Naive thymus-derived CD4-positive, alpha-beta T cell (primary cell): Measurements from ENCODE around the gene MAP3K2. TPM values are rescaled to one million over a fixed set of nuclear protein-coding genes. Genes with fewer than 3 reads are reported as not detected.

ENCODE experiments used
- ATAC-seq: fragments of 150-1000 bp; cut with Tn5 transposase; 2 replicates; pipeline ENCODE4 v1.10.0; 2021; ENCODE audit warnings: mild to moderate bottlenecking, moderate library complexity
- CTCF ChIA-PET: fragments of 350-600 bp; sonication (Branson Sonifier 250); formaldehyde crosslinking; loops from one replicate; lab custom pipeline; 2021; ENCODE audit warnings: antibody characterized with exemption; lab: Charles Lee
- POLR2A ChIA-PET: fragments of 350-600 bp; sonication (Branson Sonifier 250); formaldehyde crosslinking; loops from one replicate; lab custom pipeline; 2021; ENCODE audit warnings: antibody characterized with exemption, inconsistent platforms; lab: Charles Lee
- DNase-seq, 9 donors: peaks; one replicate each; pipeline versions ENCODE4 v3.0.0 to v3.0.0-alpha.2; 2020 to 2022; ENCODE audit warnings: mixed read lengths in 1 of 9
- H3K27ac ChIP-seq: one replicate; pipeline ENCODE4 v1.7.0; 2013; ENCODE audit warnings: mild to moderate bottlenecking, low read depth, low read length, moderate library complexity
- H3K27me3 ChIP-seq, 2 donors: one replicate each; pipeline ENCODE4 v1.7.0; 2013; ENCODE audit warnings: low read length in 2 of 2, mild to moderate bottlenecking in 2 of 2, moderate library complexity in 2 of 2; ENCODE audit not compliant: control insufficient read depth in 2 of 2, insufficient read depth in 2 of 2
- H3K36me3 ChIP-seq, 3 experiments: 1 replicate in 2 of 3; 2 replicates in 1 of 3; pipeline ENCODE4 v1.7.0; 2013; ENCODE audit warnings: low read length in 3 of 3, mild to moderate bottlenecking in 3 of 3, moderate library complexity in 1 of 3; ENCODE audit not compliant: insufficient read depth in 3 of 3, control insufficient read depth in 2 of 3
- H3K4me1 ChIP-seq, 2 donors: one replicate each; pipeline ENCODE4 v1.7.0; 2013; ENCODE audit warnings: low read length in 2 of 2, mild to moderate bottlenecking in 2 of 2, moderate library complexity in 1 of 2; ENCODE audit not compliant: control insufficient read depth in 2 of 2, insufficient read depth in 2 of 2
- H3K4me3 ChIP-seq: 2 replicates; pipeline ENCODE4 v1.7.0; 2013; ENCODE audit warnings: mild to moderate bottlenecking, low read length
- H3K9me3 ChIP-seq, 3 experiments: 1 replicate in 2 of 3; 2 replicates in 1 of 3; pipeline ENCODE4 v1.7.0; 2013; ENCODE audit warnings: low read length in 3 of 3; ENCODE audit not compliant: control insufficient read depth in 2 of 3
- H3K27ac Mint-ChIP-seq, 9 donors: one replicate each; pipeline ENCODE4 v1.8.0; 2020 to 2022; ENCODE audit warnings: mixed read lengths in 9 of 9, mild to moderate bottlenecking in 8 of 9, moderate library complexity in 5 of 9, inconsistent platforms in 2 of 9
- H3K27me3 Mint-ChIP-seq, 5 donors: one replicate each; pipeline ENCODE4 v1.8.0; 2021 to 2022; ENCODE audit warnings: mixed read lengths in 5 of 5, mild to moderate bottlenecking in 1 of 5
- H3K36me3 Mint-ChIP-seq, 5 donors: one replicate each; pipeline ENCODE4 v1.8.0; 2020 to 2022; ENCODE audit warnings: mixed read lengths in 5 of 5, mild to moderate bottlenecking in 3 of 5, inconsistent platforms in 1 of 5
- H3K4me1 Mint-ChIP-seq, 7 donors: one replicate each; pipeline ENCODE4 v1.8.0; 2020 to 2022; ENCODE audit warnings: mixed read lengths in 7 of 7, mild to moderate bottlenecking in 3 of 7, inconsistent platforms in 1 of 7
- H3K4me3 Mint-ChIP-seq, 10 donors: one replicate each; pipeline ENCODE4 v1.8.0; 2020 to 2022; ENCODE audit warnings: mild to moderate bottlenecking in 10 of 10, mixed read lengths in 10 of 10, moderate library complexity in 6 of 10, inconsistent platforms in 2 of 10
- H3K9me3 Mint-ChIP-seq, 11 donors: one replicate each; pipeline ENCODE4 v1.8.0; 2020 to 2022; ENCODE audit warnings: mixed read lengths in 11 of 11, mild to moderate bottlenecking in 4 of 11, inconsistent platforms in 1 of 11, moderate library complexity in 1 of 11
- intact Hi-C, 2 donors: fragments of 100-400 bp; cut with micrococcal nuclease; formaldehyde crosslinking; loops; one replicate each; pipeline ENCODE4 v1.15.1; 2023
- polyA plus RNA-seq, 2 donors: library from polyadenylated mRNA; unstranded; fragments of 300-500 nt; fragmentation: Illumina TruSeq; gene quantifications; one replicate each; pipeline ENCODE4 v1.2.3, GENCODE V29; 2021
- total RNA-seq, 6 experiments: library from RNA in 5 of 6; stranded (reverse) in 5 of 6; gene quantifications; 1 replicate in 5 of 6; 2 replicates in 1 of 6; pipeline ENCODE4 v1.2.3 and lab custom pipeline; 2021 to 2026

Gene MAP3K2
- total and polyA plus RNA-seq, 7 experiments from 2014 or later = 41.3 to 111 (median 81.3) TPM

- Histone ChIP-seq H3K9me3 (no peaks in the 10 kb centered on the region), H3K36me3 (peaks cover 25 to 96% (median 38%) of the 10 kb centered on the region in 3 experiments), H3K27me3 (no peaks in the 10 kb centered on the region), H3K27ac (no peak overlapping the region), H3K4me1 (no peaks in the 10 kb centered on the region), H3K4me3 (no peak overlapping the region)
- peak overlapping the region in 1 of 10 donors; percentile 22 for H3K4me3 Mint-ChIP-seq
- peak overlapping the region in 5 of 9 donors; percentile 59 to 87 (median 79) for H3K27ac Mint-ChIP-seq
- ChIA-PET CTCF (no interaction called here), POLR2A (no interaction called here)
- intact Hi-C loops = no loop called here
- no peaks in the 10 kb centered on the region for H3K9me3 Mint-ChIP-seq
- H3K27me3 Mint-ChIP-seq = no peaks in the 10 kb centered on the region
- H3K4me1 Mint-ChIP-seq = peaks cover 9 to 21% (median 13%) of the 10 kb centered on the region in 7 donors
- DNase-seq = no peak
- H3K36me3 Mint-ChIP-seq = peaks cover 22 to 82% (median 42%) of the 10 kb centered on the region in 5 donors
- no peak for ATAC-seq
Measured at GRCh38 chr2:127275356-127275755, 112.4 kb downstream of the MAP3K2 start.

- peaks cover 31 to 76% (median 51%) of the 10 kb centered on the region in 5 donors for H3K36me3 Mint-ChIP-seq
- Histone ChIP-seq H3K27me3 (no peaks in the 10 kb centered on the region), H3K36me3 (peaks cover 27 to 79% (median 35%) of the 10 kb centered on the region in 3 experiments), H3K4me1 (no peaks in the 10 kb centered on the region), H3K4me3 (no peak overlapping the region), H3K9me3 (no peaks in the 10 kb centered on the region), H3K27ac (no peak overlapping the region)
- intact Hi-C loops = no loop called here
- H3K27ac Mint-ChIP-seq = peak overlapping the region in 3 of 9 donors; percentile 19 to 41 (median 31)
- POLR2A ChIA-PET = interaction anchor here (0.6 kb wide), 1 partner anchor 118 kb away, joined by 3 read pairs; no protein-coding TSS in a partner anchor
- peak overlapping the region in 1 of 10 donors; percentile 3 for H3K4me3 Mint-ChIP-seq
- no peak for ATAC-seq
- no peak for DNase-seq
- no peaks in the 10 kb centered on the region for H3K9me3 Mint-ChIP-seq
- H3K4me1 Mint-ChIP-seq = peaks cover 0 to 8% (median 4%) of the 10 kb centered on the region in 7 donors
- CTCF ChIA-PET = no interaction called here
- no peaks in the 10 kb centered on the region for H3K27me3 Mint-ChIP-seq
Measured at GRCh38 chr2:127270663-127271062, 117.1 kb downstream of the MAP3K2 start.

- peaks cover 0 to 1% (median 0%) of the 10 kb centered on the region in 7 donors for H3K4me1 Mint-ChIP-seq
- ATAC-seq (no peak), DNase-seq (no peak)
- H3K9me3 Mint-ChIP-seq = no peaks in the 10 kb centered on the region
- Histone ChIP-seq H3K9me3 (no peaks in the 10 kb centered on the region), H3K27me3 (no peaks in the 10 kb centered on the region), H3K4me1 (no peaks in the 10 kb centered on the region), H3K27ac (no peak overlapping the region), H3K4me3 (no peak overlapping the region), H3K36me3 (peaks cover 6 to 57% (median 10%) of the 10 kb centered on the region in 3 experiments)
- no peaks in the 10 kb centered on the region for H3K27me3 Mint-ChIP-seq
- ChIA-PET CTCF (no interaction called here), POLR2A (no interaction called here)
- H3K27ac Mint-ChIP-seq = peak overlapping the region in 1 of 9 donors; percentile 32
- peaks cover 17 to 70% (median 45%) of the 10 kb centered on the region in 5 donors for H3K36me3 Mint-ChIP-seq
- intact Hi-C loops = no loop called here
- no peak overlapping the region for H3K4me3 Mint-ChIP-seq
Measured at GRCh38 chr2:127261804-127262406, 125.9 kb downstream of the MAP3K2 start.

GRCh38 chr2:127259355-127259754, 128.4 kb downstream of the MAP3K2 start:
- Mint-ChIP-seq H3K4me3 (no peak overlapping the region), H3K4me1 (peaks cover 0 to 8% (median 1%) of the 10 kb centered on the region in 7 donors), H3K9me3 (no peaks in the 10 kb centered on the region), H3K27me3 (no peaks in the 10 kb centered on the region), H3K36me3 (peaks cover 14 to 60% (median 43%) of the 10 kb centered on the region in 5 donors), H3K27ac (peak overlapping the region in 3 of 9 donors; percentile 11 to 62 (median 62))
- ChIA-PET CTCF (no interaction called here), POLR2A (no interaction called here)
- H3K27me3 ChIP-seq = no peaks in the 10 kb centered on the region
- H3K9me3 ChIP-seq = no peaks in the 10 kb centered on the region
- no peaks in the 10 kb centered on the region for H3K4me1 ChIP-seq
- no peak for DNase-seq
- no peak overlapping the region for H3K27ac ChIP-seq
- peaks cover 6 to 63% (median 9%) of the 10 kb centered on the region in 3 experiments for H3K36me3 ChIP-seq
- no peak overlapping the region for H3K4me3 ChIP-seq
- ATAC-seq = no peak
- intact Hi-C loops = no loop called here

GRCh38 chr2:127256866-127257265, 130.9 kb downstream of the MAP3K2 start:
- no peaks in the 10 kb centered on the region for H3K9me3 Mint-ChIP-seq
- H3K27me3 Mint-ChIP-seq = no peaks in the 10 kb centered on the region
- Histone ChIP-seq H3K4me1 (no peaks in the 10 kb centered on the region), H3K4me3 (no peak overlapping the region), H3K27ac (no peak overlapping the region), H3K36me3 (peaks cover 6 to 54% (median 9%) of the 10 kb centered on the region in 3 experiments), H3K9me3 (no peaks in the 10 kb centered on the region), H3K27me3 (no peaks in the 10 kb centered on the region)
- ChIA-PET POLR2A (no interaction called here), CTCF (no interaction called here)
- intact Hi-C loops = no loop called here
- no peak for DNase-seq
- H3K27ac Mint-ChIP-seq = no peak overlapping the region
- peaks cover 14 to 51% (median 33%) of the 10 kb centered on the region in 5 donors for H3K36me3 Mint-ChIP-seq
- no peak for ATAC-seq
- peaks cover 0 to 8% (median 1%) of the 10 kb centered on the region in 7 donors for H3K4me1 Mint-ChIP-seq
- H3K4me3 Mint-ChIP-seq = no peak overlapping the region

- Histone ChIP-seq H3K9me3 (no peaks in the 10 kb centered on the region), H3K36me3 (peaks cover 5 to 49% (median 9%) of the 10 kb centered on the region in 3 experiments), H3K4me1 (no peaks in the 10 kb centered on the region), H3K27ac (no peak overlapping the region), H3K27me3 (no peaks in the 10 kb centered on the region), H3K4me3 (no peak overlapping the region)
- ChIA-PET CTCF (interaction anchor here (0.8 kb wide), 1 partner anchor 22 kb away, joined by 3 read pairs; no protein-coding TSS in a partner anchor), POLR2A (no interaction called here)
- peaks cover 0 to 8% (median 1%) of the 10 kb centered on the region in 7 donors for H3K4me1 Mint-ChIP-seq
- no peaks in the 10 kb centered on the region for H3K9me3 Mint-ChIP-seq
- peaks cover 14 to 55% (median 34%) of the 10 kb centered on the region in 5 donors for H3K36me3 Mint-ChIP-seq
- no peaks in the 10 kb centered on the region for H3K27me3 Mint-ChIP-seq
- ATAC-seq = no peak
- peak overlapping the region in 1 of 9 donors; percentile 48 for H3K27ac Mint-ChIP-seq
- DNase-seq = no peak
- intact Hi-C loops = no loop called here
- H3K4me3 Mint-ChIP-seq = no peak overlapping the region
Measured at GRCh38 chr2:127256381-127256780, 131.4 kb downstream of the MAP3K2 start.
